HG03442 (cell line): ENCODE data around the gene ARHGEF10L.
"Not testable (repeated sequence)": the region's sequence is repeated elsewhere in the genome, so short reads cannot be mapped to it uniquely, and the experiment has no call there.

Source experiments
- ATAC-seq: cut with Tn5 transposase; IDR thresholded peaks from one replicate; pipeline ENCODE4 v1.9.1; 2021; ENCODE audit warnings: mild to moderate bottlenecking, moderate library complexity; ENCODE audit not compliant: unreplicated experiment

The ARHGEF10L gene

DNA sequence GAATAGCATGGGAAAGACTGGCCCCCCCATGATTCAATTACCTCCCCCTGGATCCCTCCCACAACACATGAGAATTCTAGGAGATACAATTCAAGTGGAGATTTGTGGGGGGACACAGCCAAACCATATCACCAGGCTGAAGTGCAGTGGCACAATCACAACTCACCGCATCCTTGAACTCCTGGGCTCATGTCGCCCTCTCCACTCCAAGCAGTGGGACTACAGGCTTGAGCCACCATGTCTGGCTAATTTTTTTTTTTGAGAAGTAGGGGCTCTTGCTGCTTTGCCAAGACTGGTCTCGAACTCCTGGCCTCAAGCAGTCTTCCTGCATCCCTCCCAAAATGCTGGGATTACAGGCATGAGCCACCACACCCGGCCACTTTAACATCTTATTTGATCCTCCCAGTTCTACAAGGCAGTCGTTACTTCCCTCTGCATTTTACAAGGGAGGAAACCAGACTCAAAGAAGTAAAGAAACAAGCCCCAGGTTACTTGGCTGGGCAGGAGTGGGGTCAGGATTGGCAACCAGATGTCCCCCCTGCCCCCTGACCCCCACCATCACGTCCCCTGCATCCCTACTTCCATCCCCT, 188.7 kb downstream of the ARHGEF10L start:
- ATAC-seq, result no peak

DNA sequence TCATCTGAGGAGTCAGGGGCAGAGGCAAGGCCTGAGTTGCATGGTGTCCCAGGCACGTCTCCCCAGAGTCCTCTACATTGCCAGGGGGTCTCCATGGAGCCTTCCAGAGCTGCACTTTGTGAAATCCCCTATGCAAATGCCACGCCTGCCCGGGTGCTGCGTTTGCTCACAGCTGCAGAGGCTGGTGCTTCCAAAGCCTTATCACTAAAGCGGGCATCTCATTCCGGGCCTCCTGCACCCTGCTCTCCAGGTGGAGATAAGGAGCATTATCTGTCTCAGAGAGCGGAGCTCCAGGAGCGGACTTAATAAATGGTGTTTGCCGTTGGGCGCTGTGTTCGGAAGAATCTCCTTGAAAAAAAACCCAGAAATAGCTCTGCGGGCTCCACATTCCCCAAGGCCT, 189.8 kb downstream of the ARHGEF10L start:
- no peak for ATAC-seq

DNA sequence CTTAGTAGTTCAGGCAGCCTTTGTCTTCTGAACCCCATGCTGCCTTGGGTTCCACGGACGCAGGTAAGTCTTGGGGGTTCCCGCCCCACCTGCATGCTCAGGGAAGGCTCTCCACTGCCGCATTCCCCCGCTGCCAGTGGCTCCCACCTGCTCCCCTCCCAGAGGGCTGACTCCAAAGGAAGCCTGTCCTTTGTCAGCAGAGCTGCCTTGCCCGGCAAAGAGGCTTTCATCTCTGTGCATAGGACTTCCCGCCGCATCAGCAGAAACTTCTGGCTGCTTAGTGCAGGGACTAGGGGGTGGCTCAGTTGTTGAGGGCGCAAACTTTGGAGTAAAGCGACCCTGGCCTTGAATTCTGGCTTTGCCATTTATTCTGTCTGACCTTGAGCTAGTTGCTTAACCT, 190.4 kb downstream of the ARHGEF10L start:
- no peak for ATAC-seq

DNA sequence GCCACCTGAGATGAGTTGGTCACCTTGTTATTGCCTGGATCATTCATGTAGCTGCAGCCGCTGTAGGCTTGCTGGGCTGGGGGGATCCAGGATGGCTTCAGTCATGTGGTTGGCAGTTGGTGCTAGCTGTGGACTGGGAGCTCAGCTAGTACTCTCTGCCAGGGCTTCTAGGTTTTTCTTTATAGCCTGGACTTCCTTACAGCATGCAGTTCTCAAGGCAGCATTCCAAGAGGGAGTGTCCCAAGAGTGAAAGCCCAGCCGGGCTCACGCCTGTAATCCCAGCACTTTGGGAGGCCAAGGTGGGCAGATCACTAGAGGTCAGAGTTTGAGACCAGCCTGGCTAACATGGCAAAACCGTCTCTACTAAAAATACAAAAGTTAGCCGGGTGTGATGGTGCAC, 192.0 kb downstream of the ARHGEF10L start:
- ATAC-seq, result no peak

DNA sequence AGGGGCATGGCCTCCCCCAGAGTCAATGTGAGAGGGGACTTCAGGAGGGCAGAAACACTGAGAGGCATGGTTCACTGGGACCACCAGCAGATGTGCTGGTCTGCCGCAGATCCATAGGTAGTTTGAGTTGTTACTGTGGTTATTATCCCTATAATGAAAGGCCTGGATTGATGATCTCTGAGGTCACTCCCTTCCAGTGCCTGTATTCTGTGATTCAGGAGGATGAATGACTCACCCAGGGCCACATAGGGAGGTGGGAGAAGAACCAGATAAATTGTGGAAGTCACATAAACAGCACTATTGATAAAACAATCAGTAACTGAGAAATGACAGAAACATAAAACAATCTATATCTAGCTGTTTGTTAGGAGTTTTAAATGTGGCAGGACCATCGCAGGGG, 193.0 kb downstream of the ARHGEF10L start:
- ATAC-seq, result no peak

DNA sequence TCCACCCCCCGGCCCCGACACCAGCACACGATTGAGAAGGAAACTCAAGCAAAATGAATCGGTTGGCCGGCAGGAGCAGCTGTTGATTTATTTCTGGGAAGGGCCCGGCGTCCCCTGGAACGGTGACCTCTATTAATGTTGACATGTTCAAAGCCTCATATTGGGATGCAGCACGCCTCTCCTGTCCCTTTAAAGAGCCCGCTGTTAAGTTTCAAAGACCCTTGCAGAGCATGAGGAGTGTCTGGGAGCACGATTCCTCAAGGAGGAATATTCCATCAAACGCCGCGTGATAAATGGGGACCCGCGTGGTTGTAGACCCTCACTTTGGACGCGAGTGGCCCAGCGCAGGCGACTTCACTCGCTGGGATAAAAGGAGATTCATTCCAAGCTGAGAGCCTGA, 194.2 kb downstream of the ARHGEF10L start:
- no peak for ATAC-seq

DNA sequence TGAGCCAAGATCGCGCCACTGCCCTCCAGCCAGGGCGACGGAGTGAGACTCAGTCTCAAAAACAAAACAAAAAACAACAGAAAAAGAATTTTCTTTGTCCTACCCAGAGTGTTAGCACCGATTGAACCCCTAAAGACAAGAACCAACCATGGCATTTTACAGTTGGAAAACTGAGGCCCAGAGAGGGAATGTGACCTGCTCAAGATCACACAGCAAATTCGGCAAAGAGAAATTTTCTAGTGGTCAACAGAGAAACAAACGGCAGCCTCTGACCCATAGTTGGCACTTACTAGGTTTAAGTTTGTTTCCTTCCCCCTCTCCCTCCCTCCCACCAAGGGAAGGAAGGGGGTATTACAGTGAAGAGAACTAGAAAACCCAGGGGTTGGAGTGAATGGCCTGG, 195.1 kb downstream of the ARHGEF10L start:
- no peak for ATAC-seq

DNA sequence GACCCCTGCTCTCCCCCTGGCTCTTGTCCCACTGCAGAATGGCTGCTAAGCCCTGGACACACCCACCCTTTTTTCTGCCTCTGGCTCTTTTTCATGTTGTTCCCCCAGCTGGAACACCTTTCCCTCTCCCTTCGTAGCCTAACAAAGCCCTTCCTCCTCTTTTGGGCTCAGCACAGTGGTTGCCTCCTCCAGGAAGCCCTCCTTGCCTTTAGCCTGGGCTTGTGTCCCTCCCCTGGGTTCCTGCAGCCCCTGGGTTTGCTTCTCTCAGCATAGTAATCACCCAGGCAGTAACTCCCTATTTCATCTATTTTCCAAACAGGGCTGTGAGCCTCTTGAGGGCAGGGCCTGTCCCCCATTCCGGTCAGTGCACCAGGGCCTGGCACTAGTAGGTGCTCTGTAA, 195.8 kb downstream of the ARHGEF10L start:
- no peak for ATAC-seq

DNA sequence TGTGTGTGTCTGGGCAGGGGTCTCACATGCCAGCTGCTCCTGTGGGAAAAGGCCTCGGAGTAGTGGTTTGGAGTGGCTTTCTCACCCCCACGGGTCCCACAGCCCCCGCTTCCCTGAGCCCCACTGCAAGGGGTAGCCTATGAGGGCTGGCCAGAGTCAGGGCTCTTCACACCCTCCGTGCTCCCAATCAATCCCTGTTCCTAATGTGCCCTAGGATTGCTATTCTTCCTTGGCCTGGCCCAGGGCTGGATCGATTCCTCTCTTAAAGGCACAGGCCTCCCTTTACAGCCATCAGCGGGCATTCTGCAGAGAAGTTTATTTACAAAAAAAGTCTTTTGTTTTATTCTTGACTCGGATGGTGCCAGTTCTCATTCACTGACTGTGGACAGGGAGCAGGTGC, 196.3 kb downstream of the ARHGEF10L start:
- ATAC-seq, result no peak

DNA sequence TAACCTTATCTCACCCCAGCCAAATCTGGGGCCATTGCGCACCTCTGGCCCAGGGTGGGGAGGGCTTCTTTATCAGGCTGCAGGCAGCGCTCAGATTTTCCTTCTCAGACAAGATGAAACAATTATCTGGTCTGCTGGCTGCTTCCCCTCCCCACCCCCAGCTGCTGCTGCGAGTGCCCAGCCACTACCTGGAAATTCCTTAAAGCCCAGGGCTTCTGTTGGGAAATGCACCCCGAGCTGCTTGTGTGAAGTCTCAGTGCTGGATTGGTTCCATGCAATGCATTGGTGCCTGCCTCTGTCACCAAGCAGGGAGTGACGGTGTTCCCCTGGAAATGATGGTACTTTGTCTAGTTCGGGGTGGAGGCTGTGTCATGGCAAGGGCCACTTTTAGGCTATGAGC, 197.1 kb downstream of the ARHGEF10L start:
- no peak for ATAC-seq

DNA sequence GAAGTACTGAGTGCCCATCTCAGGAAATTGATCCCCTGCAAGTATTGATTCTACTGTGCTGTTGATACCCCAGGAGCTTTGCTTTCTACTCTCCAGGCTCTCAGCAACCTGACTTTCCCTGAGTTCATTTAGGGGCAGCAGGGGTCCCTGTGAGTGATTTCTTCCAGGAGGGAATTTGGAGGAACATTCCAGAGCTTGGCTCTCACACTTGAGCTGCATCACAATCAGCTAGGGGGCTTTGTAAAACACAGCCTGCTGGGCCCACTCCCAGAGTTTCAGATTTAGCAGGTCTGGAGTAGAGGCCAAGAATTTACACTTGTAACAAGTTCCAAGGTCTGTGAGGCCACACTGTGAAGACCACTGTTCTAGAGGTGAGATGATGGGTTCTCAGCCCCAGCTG, 199.6 kb downstream of the ARHGEF10L start:
- no peak for ATAC-seq

DNA sequence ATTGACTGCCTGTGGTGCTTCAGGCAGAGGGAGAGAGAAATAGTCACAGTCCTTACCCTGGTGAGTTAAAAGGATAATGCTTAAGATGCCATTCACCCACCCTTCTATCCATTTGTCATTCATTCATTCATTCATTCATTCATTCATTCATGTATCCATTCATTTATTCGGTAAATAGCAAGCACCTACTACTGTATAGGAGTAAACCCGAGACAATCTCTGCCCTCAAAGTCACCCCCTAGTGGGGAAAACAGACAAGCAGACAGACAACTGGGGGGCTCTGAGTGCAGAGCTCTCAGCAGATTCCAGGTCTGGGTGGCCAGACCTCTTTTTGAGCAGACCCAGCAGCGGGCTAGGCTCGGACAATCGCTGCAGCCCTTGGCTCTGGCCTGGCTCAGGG, 201.6 kb downstream of the ARHGEF10L start:
- ATAC-seq, result no peak

DNA sequence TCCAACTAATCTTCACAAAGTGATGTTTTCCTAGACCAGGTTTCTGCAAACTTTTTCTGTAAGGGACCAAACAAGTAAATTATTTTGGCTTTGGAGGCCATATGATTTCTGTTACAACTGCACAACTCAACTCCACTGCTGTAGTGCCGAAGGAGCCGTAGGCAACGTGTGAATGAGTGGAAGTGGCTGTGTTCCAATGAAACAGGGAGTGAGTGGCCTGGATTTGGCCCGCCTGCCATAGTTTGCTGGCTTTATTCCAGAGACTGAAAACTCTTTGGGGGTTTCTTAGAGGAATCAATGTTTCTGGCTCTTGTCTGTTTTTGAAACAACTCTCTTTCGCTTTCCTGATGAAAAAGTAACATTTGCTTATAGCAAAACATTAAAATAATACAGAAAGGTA, 203.1 kb downstream of the ARHGEF10L start:
- no peak for ATAC-seq

DNA sequence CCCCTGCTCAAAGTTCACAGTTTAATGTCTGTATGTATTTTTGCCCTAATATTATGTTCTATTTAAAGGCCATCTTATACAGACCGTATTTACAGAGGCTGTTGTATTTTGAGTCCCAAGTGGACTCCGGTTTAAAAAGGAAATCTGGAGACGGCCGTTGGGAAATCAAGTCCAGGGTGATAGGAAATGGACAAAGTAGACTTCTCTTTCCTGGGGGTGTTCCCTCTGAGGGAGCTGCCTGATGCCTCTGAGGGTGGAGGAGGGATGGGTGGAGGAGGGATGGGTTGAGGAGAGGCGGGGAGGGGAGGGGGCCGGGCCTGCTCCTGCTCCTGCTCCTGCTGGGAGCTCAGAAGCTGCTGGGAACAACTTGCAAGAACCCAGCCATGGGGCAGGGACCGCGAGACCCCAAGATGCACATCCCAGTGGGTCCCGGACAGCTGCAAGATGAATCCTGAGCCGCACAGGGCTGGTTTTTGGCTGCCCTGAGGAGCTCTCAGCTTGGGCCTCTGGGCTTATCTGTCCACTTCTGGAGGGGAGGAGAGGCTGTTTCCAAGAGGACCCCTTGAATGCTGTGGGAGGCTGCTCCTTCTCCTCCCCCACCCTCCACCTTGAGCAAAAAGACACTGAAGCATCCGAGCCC, 203.6 kb downstream of the ARHGEF10L start:
- ATAC-seq, result no peak

DNA sequence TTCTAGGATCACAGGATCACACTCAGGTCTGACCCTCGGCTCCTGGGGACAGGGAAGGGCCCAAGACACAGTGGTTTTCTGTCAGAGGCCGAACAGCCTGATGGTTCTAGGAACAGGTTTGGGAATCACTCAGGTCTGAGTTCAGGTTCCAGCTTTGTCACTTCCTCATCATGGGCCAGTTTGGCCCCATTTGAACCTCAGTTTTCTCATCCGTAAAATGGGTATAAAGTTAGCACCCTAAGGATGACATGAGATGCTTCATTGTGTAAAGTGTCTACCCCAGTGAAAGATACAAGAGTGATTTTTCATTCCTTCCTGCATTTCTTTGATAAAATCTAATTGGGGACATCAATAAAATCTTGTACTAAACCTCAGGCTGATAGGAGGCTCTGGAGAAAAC, 204.4 kb downstream of the ARHGEF10L start:
- ATAC-seq, result no peak

DNA sequence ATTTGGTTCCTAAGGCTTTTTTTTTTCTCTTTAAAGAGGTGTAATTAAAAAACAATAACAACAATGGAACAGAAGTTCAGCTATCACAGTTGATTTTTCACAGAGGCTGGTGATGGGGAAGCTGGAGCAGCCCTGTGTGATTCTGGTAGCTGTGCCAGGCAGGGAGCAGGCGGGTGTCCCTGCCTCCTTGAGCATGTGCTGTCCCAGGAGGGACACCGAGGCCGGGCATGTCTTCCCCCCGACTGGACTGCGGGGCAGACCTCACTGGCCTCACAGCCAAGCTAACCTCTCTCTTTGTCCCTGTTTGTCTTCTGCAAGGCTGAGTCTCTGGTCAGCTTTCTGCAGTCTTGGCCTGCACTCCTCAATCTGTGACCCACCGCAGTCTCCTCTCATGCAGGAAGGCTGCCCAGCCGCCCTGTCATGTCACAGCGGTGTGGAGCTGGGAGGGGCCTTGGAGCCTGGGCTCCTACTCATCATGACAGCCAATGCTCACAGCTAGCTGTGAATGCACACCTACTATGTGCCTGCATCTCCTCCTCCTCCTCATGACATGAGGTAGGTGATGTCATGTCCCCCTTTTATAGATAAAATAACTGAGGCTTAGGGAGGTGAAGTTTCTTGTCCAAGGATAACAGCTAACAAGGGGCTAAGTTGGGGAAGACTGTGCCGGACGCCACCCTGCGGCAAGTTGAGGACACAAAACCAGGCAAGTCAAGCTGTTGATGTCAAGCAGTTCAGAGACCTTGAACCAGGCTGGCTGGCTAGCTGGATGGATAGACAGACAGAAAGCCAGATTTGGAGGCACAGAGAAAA, 205.4 kb downstream of the ARHGEF10L start:
- no peak for ATAC-seq

DNA sequence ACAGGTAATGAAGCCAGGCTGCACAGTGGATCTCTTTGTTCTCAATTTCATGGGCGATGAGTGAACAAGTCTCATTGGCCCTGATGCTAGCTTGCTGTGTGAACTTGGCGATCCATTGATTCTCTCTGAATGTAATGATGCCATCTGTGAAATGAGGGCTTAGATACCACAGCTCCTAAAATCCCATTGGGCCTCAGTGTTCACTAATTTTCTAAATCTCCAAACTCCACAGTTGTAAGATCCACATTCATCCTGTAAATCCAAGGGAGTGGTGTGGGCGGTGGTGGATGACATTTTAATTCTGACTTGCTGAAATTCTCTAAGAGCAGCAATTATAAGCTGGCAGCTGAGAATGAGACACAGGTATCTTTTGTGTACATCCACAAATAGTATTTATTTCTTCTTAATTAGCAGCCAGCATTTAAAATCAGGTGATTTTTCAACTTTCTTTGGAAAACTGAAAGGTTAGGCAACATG, 206.0 kb downstream of the ARHGEF10L start:
- no peak for ATAC-seq

DNA sequence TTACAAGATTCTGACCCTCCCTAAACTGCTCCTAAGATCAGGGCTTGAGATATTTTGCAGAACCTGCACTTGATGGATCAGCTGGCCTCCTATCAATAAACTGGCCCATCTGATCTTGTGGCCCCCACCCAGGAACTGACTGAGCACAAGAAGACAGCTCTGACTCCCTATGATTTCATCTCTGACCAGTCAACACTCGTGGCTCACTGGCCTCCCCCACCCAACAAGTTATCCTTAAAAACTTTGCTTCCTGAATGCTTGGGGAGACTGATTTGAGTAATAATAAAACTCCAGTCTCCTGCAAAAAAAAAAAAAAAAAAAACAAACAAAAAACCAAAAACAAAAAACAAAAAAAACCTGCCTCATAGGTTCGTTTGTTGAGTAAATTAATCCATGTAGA, 206.8 kb downstream of the ARHGEF10L start:
- not testable (repeated sequence) for ATAC-seq

DNA sequence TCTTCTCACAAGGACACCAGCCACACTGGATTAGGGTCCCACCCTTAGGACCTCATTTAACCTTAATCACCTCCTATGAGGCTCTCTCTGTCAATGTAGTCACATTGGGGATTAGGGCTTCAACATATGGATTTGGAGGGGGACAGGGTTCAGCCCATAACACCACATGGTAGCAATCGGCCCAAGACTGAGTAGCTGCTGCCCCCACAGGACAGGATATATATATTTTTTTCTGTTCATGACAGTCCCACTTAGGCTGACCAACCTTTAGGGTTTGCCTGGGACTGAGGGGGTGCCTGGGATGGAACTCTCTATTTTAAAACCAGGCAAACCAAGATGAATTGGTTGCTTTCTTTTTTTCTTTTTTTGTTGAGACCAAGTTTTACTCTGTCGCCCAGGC, 207.4 kb downstream of the ARHGEF10L start:
- no peak for ATAC-seq
